Measurements from ENCODE around the gene ATXN2L.
"Not testable (repeated sequence)": the region's sequence is repeated elsewhere in the genome, so short reads cannot be mapped to it uniquely, and the experiment has no call there.

ATXN2L gene

DNA sequence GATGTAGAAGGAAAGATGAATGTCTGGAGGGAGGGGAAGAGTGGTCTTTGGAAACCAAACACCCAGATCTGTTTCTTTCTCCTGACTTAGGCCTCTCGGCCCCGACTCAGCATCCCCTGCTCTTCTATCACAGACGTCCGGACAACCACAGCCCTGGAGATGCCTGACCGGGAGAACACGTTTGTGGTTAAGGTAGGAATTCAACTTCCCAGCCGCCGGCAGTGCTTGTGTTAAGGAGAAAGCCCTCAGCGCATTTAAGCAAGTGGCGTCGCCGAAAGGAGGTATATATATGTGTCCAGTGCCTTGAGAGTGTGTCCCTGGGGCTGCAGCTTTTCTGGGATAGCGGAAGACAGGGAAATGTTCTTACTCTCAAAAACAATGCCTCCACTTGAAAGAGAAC, 44.4 kb downstream of the ATXN2L start:
- no peak for DNase-seq (ENCODE audit: low read depth, low spot score)

DNA sequence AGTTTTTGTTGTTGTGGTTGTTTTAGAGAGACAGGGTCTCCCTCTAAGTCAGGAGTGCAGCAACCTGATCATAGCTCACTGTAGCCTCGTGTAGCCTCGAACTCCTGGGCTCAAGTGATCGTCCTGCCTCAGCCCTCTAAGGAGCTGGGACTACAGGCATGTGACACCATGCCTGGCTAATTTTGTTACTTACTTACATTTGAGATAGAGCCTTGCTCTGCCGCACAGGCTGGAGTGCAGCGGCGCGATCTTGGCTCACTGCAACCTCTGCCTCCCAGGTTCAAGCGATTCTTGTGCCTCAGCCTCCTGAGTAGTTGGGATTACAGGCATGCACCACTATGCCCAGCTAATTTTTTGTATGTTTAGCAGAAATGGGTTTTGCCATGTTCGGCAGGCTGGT, 44.8 kb downstream of the ATXN2L start:
- DNase-seq (ENCODE audit: low read depth, low spot score) = not testable (repeated sequence)

- DNase-seq (ENCODE audit: low read depth, low spot score) = no peak
Observed at GRCh38 chr16:28869201-28869600, 46.4 kb downstream of the ATXN2L start.

DNA sequence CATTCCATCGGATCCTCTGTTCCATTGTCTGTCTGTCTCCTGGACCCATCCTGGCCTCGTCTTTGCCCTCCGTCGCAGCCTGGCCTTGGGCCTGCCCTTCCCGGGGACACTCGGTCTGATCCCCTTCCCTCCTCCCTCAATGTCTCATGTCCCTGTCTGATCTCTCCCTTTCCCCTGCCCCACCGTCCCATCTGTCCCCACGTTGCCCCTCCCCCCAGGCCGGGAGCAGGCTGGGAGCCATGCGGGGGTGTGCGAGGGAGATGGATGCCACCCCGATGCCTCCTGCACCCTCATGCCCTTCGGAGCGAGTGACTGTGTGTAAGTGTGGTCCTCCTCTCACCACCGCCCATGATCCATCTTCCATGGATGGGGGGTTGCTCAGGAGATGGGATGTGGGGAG, 50.2 kb downstream of the ATXN2L start:
- no peak for DNase-seq (ENCODE audit: low read depth, low spot score)

DNA sequence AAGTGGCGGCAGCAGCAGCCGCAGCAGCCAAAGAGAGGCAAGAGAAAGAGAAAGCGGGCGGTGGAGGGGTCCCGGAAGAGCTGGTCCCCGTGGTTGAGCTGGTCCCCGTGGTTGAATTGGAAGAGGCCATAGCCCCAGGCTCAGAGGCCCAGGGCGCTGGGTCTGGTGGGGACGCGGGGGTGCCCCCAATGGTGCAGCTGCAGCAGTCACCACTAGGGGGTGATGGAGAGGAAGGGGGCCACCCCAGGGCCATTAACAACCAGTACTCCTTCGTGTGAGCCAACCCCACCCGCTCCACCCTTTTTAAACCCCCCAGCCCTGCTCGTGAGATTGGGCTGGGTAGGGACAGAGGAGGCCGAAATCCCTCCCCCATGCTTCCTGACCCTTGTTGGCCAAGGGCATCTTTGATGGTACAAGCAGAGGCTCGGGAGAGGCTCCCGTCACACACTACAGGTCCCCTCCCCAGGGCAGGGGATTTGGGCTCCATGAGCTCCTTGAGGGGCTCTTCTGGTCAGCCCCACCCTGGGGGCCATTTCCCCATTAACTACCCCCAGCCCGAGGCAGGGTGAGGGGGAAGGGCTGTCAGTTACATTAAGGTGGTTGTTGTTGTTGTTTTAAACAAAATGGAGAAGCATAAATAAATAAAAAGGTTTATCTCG, 50.9 kb downstream of the ATXN2L start:
- no peak for DNase-seq (ENCODE audit: low read depth, low spot score)

GRCh38 chr16:28874406-28874805, 51.6 kb downstream of the ATXN2L start:
- DNase-seq (ENCODE audit: low read depth, low spot score) = no peak

DNA sequence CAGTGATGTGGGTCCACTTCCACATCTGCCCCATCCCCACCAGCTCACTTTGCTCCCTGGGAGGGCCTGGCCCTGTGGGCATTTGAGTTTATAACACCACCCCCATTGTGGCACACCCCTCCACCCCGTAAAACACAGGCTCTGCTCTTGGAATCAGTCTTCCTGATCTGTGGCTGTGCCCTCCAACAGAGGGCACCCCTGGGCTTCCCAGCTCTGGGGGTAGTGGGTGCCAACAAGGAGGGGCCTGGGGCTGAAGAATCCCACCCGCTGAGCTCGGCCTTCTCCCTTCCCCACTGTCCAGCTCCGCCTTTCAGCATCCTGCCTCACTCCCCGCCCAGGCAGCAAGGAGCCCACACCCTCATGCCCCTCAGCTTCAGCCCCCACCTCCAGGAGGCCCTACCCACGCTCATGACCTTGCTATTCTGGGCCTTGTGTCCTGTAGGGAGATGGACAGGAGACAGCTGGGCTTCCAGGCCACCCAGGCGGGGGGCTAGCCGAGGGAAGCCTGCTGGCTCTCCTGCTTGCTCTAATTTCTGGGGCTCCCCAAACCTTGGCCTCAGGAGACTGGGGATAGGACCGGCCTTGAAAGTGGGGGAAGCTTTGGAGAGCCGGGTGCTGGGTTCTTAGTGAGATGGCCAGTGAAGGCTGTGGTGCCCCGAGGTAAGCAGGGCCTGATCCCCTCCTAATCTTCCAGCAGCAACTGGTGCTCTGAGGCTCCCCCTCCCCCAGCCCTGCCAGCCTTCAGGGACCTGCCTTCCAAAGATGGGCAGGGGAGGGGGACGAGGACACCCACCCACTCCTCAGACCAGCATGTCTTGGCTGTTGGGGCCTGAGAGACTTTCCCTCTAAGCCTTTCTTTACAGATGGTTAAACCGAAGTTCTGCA, 52.6 kb downstream of the ATXN2L start:
- DNase-seq (ENCODE audit: low read depth, low spot score) = no peak

DNA sequence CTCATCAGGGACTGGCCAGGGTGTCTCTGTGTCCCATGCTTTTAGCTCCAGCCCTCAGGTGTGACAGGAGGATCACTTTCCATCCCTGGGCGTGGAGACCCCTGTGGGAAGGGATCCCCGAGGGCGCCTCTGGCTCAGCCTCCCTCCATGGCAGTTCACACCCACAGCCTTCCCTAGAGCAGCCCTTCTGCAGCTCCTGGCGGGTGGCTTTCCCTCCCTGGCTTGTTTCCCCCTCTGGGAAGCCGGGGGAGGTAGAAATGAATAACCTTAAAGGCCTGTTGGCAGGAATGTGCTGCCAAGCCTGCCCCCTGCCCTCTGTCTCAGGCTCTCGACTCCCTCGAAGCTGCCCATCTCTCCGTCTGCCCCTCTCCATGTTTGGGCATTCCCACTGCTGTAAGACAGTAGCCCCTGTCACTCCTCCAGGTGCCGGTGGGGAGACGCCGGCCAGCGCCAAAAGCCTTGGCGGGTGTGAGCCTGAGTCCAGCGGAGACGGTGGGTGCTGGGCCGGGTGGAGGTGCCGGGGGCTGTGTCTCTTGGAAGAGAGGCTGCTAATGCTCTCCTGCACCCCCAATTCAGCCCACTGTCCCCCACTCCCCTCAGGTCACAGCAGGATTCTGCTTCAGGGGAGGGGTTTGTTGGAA, 53.3 kb downstream of the ATXN2L start:
- no peak for DNase-seq (ENCODE audit: low read depth, low spot score)

DNA sequence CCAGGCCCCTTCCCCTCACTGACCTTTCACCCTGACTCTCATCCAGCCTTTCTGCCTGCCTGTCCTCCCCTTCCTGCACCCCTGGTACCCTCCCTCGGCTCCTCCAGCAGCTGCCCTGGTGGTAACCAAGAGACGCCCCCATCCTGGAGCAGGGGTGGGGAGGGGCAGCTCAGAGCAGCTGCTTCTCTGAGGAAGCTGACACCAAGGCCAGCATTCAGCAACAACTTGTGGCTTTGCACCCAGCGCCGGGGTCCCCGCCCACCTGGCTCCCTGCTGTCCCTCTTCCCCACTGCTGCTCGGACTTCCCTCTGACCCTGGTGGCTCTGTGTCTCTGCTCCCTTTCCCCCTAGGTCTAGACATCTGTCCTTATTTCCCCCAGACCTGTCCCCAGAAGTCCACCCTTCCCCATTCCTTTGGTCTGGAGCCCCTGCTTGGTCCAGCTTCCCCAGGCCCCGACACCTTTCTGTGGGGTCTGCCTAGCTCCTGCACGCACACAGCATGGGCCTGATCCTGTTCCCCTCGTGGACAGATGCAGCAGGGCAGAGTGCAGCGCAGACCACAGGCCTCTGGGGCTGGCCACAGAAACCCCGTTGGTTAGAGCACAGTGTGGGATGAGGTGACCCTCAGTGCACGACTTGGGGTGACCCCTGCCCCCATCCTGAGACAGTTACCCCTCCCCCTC, 54.3 kb downstream of the ATXN2L start:
- no peak for DNase-seq (ENCODE audit: low read depth, low spot score)

DNA sequence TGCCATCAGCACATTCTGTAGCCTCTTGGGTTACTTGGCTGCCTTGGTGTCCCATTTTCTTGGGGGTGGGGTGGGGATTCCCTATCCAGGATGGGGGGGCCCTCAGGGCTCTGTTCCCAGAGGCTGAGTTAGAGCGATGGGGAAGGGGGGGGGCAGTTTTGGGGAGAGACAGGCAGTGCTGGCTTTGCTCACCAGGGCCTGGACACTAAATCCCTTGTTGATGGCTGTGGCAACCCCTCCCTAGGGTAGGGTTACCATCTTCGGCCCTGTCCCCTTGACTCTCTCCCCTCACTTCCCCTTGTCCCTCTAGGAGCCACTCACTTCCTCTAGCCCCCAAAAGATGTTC, 54.8 kb downstream of the ATXN2L start:
- DNase-seq (ENCODE audit: low read depth, low spot score) = no peak

DNA sequence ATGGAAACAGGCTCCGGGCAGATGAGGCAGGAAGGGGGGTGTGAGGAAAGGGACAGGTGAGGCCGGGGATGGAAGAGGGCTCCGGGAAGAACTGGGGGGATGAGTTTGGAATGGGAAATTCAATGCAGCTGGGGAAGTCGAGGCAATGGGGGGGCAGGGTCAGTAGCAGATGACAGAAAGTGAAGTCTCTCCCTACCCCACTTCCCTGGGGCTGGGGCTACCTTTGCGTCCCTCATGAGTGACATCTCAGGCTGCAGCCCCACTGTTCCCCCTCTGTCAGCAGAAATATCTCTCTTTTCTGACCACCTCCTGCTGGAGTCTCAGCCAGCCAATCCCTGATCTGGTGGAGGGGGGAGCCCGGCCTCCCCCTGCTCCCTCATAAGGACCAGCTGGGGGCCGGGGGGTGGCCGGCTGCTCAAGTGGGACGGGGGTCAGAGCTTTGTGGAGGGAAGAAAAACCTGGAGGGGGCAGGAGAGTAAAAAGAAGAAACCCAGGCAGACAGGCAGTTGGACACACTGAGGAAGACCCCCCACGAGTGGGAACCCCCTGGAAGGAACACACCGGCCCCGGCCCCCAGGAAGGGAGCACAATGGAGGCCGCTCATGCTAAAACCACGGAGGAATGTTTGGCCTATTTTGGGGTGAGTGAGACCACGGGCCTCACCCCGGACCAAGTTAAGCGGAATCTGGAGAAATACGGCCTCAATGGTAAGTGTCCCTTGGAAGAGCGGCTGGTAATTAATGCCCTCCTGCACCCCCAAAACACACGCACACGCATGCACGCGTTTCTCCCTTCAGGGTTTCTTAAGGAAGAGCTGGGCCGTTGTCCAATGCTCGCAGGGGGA, 55.5 kb downstream of the ATXN2L start, which contains the start of gene ATP2A1:
Gene ATP2A1, plus strand, starts transcription at position 406 of the 844 bp plus-strand sequence. Its CDS starts 184 bp downstream, at position 590.
- no peak for DNase-seq (ENCODE audit: low read depth, low spot score)

GRCh38 chr16:28879261-28879840, 56.6 kb downstream of the ATXN2L start:
- DNase-seq (ENCODE audit: low read depth, low spot score) = no peak

DNA sequence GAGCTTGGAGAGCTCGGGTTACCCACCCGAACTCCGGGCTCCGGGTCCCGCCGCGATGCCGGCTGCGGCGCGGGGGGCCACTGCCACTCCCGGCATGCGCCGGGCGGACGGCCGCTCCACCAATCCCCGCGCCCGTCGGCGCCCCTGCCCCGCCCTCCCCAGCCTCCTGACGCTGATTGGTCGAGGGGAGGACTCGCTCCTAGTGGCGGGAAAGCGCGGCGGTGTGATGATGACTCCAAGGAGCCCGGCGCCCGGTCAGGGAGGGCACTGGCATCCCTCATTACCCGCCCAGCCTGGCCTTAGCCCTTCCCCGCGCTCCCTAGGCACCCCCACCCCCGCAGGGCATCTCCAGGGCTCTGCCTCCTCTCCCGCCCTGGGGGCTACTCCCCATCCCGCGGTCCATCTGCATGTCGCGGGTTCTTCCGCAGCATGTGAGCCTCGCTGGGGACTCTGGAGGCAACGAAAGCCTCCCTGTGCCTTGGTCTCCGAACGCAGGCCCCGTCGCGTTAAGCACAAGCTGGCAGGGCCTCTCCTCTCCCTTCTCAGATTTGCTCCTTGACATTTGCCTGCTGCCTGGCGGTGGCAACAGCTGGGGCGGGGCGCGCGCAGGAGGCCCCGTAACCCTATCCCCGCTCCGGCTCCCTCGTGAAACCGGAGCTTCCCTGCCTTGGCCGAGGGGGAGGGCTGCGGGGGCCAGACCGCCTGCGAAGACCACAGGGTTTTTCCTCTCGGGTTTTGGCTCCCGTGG, 57.2 kb downstream of the ATXN2L start:
- no peak for DNase-seq (ENCODE audit: low read depth, low spot score)

GRCh38 chr16:28880589-28880915, 57.8 kb downstream of the ATXN2L start:
- DNase-seq (ENCODE audit: low read depth, low spot score) = no peak

DNA sequence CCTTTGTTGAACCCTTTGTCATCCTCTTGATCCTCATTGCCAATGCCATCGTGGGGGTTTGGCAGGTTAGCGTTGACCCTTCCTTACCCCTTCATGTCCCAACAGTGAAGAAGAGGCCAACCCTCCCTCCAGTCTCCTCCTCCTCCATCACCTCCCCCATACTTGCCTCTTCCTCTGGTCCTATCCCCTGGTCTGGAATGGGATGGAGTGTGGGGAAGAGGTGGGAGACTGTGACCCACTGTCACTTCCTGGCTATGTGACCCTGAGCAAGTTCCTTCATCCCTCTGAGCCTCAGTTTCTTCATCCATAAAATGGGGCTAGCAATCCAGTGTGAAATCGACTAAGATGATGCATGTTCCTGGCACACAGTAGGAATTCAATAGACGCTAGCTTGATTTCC, 58.2 kb downstream of the ATXN2L start:
- DNase-seq (ENCODE audit: low read depth, low spot score) = no peak

DNA sequence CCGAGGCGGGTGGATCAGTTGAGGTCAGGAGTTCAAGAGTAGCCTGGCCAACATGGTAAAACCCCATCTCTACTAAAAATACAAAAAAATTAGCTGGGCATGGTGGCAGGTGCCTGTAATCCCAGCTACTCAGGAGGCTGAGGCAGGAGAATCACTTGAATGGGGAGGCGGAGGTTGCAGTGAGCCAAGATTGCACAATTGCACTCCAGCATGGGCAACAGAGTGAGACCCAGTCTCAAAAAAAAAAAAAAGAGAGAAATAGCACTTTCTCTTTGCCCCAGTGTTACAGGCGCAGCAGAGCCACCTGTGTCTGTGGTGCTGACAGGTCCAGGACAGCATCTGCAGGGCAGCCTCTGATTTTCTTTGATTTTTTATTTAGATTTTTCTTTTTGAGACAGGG, 58.8 kb downstream of the ATXN2L start:
- not testable (repeated sequence) for DNase-seq (ENCODE audit: low read depth, low spot score)

GRCh38 chr16:28882551-28883160, 59.9 kb downstream of the ATXN2L start:
- DNase-seq (ENCODE audit: low read depth, low spot score) = no peak

DNA sequence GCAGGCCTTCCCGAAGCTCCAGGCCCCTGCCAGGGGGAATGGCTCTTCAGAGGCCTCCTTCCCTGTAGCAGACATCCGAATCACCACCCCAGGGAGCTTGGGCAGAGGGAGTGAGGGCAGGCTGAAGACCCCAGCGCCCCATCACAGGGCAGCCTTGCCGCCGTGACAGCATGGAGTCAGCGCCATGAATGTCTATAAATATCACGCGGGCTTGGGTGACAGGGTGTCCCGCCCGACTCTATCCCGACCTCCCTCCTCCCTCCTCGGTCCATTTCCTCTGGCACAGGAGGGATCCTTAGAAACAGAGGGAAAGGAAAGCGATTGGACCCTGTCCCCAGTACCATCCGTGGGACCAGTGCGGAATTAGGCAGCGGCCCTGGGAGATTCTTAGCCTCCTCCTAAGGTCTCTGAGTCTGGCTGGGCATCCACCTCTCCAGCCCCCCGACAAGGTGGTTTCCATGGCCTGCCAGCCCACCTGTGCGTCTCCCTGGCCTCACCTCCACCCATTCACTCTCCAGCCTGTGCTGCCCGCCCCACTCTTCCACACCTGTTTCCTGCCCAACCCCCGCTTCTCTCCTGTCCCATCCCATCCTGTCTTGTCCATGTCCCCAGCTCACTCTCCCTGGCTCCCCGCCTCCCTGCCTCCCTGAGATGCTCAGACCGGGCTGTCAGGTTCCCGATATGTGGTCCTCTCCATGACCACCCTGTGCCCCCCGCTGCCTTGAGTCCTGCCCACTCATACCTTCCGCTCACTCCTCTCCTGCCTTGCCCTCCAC, 60.6 kb downstream of the ATXN2L start:
- no peak for DNase-seq (ENCODE audit: low read depth, low spot score)

DNA sequence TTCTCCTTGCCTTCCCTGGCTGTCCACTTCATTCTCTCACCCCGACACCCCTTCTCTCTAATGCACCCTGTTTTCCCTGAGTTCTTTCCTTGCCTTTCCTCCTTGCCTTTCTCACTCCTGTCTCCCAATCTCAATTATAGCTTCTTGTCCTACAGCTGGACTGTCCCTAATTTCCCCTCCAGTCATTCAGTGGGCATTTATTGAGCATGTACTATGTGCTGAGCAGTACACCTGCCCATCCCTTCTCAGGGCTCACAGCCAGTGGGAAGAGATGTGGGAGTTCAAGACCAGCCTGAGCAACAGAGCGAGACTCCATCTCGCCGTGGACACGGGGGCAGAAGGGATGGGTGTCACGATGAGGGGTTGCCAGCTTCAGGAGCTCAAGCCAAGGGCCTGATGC, 61.2 kb downstream of the ATXN2L start:
- DNase-seq (ENCODE audit: low read depth, low spot score) = no peak
